IMR-90 (cell line): Measurements from ENCODE around the gene SLC22A12.

Experiments used
- BHLHE40 ChIP-seq: fragments of 150-350 bp; IDR thresholded peaks from 2 replicates; pipeline ENCODE4 v1.6.1; 2016; ENCODE audit warnings: mild to moderate bottlenecking, low read depth, low read length
- CEBPB ChIP-seq: IDR thresholded peaks from 2 replicates; pipeline ENCODE4 v1.6.1; 2012; ENCODE audit warnings: low read depth, low read length, improper control_type of control experiment
- CHD1 ChIP-seq: IDR thresholded peaks from 2 replicates; pipeline ENCODE4 v1.6.1; 2012; ENCODE audit warnings: low read depth, low read length, improper control_type of control experiment
- CTCF ChIP-seq: conservative IDR thresholded peaks from 2 replicates; pipeline ENCODE4 v1.5.1; 2012; ENCODE audit warnings: mild to moderate bottlenecking, low read depth, low read length, improper control_type of control experiment
- FOS ChIP-seq: fragments of 150-350 bp; IDR thresholded peaks from 2 replicates; pipeline ENCODE4 v1.6.1; 2016; ENCODE audit warnings: low read depth, low read length
- MAFK ChIP-seq: IDR thresholded peaks from 2 replicates; pipeline ENCODE4 v1.6.1; 2012; ENCODE audit warnings: low read depth, low read length, improper control_type of control experiment
- MAZ ChIP-seq: IDR thresholded peaks from 2 replicates; pipeline ENCODE4 v1.6.1; 2012; ENCODE audit warnings: low read depth, mild to moderate bottlenecking, low read length, improper control_type of control experiment, moderate library complexity, borderline replicate concordance
- MXI1 ChIP-seq: IDR thresholded peaks from 2 replicates; pipeline ENCODE4 v1.6.1; 2012; ENCODE audit warnings: low read depth, mild to moderate bottlenecking, low read length, moderate library complexity, borderline replicate concordance
- NFE2L2 ChIP-seq: fragments of 150-350 bp; IDR thresholded peaks from 2 replicates; pipeline ENCODE4 v1.6.1; 2016; ENCODE audit warnings: low read depth, mild to moderate bottlenecking, low read length
- POLR2A ChIP-seq: IDR thresholded peaks from 2 replicates; pipeline ENCODE4 v1.6.1; 2012; ENCODE audit warnings: mild to moderate bottlenecking, low read depth, low read length
- RAD21 ChIP-seq: IDR thresholded peaks from 2 replicates; pipeline ENCODE4 v1.6.1; 2012; ENCODE audit warnings: low read length, improper control_type of control experiment
- RFX5 ChIP-seq: IDR thresholded peaks from 2 replicates; pipeline ENCODE4 v1.8.0; 2012; ENCODE audit warnings: low read depth, mild to moderate bottlenecking, low read length, moderate library complexity
- SMC3 ChIP-seq: fragments of 150-350 bp; IDR thresholded peaks from 2 replicates; pipeline ENCODE4 v1.6.1; 2016; ENCODE audit warnings: low read depth, mild to moderate bottlenecking, antibody characterized with exemption, low read length, moderate library complexity
- USF2 ChIP-seq: fragments of 150-350 bp; IDR thresholded peaks from 2 replicates; pipeline ENCODE4 v1.6.1; 2017; ENCODE audit warnings: mild to moderate bottlenecking, antibody characterized with exemption, low read length, low read depth

- TF ChIP-seq USF2 (no peak), CTCF (no peak), MXI1 (no peak), MAFK (no peak), RAD21 (no peak), POLR2A (no peak), CHD1 (no peak), CEBPB (no peak), BHLHE40 (no peak), RFX5 (no peak), FOS (no peak), SMC3 (no peak), MAZ (no peak), NFE2L2 (no peak)
Measured at GRCh38 chr11:64586366-64586765, 4.7 kb upstream of the SLC22A12 start.
